GM12878 (cell line): ENCODE data around the gene ANO6. TPM values are rescaled to one million over a fixed set of nuclear protein-coding genes. Genes with fewer than 3 reads are reported as not detected.

Experiments used
- ATAC-seq: fragments of 200-7000 bp; cut with Tn5 transposase; 3 replicates; pipeline ENCODE4 v1.9.1; 2020; ENCODE audit warnings: mild to moderate bottlenecking, moderate library complexity
- BruUV-seq: library from RNA; stranded (reverse); fragments of 400-500 nt; replicated peaks from 2 replicates; lab custom pipeline; 2021; lab: Mats Ljungman, UMichigan
- CTCF ChIA-PET: fragments of 300-600 bp; sonication (Branson Sonifier 250); formaldehyde crosslinking; extraction: SDS; loops from one replicate; lab custom pipeline; 2021; ENCODE audit warnings: inconsistent platforms; lab: Yijun Ruan, JAX
- POLR2A ChIA-PET: fragments of 350-600 bp; formaldehyde crosslinking; extraction: SDS; loops from one replicate; lab custom pipeline; 2021; ENCODE audit warnings: inconsistent platforms; lab: Charles Lee
- RAD21 ChIA-PET: fragments of 300-600 bp; sonication (Branson Sonifier 250); formaldehyde crosslinking; loops from one replicate; lab custom pipeline; 2023; ENCODE audit warnings: antibody characterized with exemption; ENCODE audit not compliant: unreplicated experiment; lab: Charles Lee
- SMC1A ChIA-PET: fragments of 300-600 bp; sonication (Branson Sonifier 250); formaldehyde crosslinking; loops from one replicate; lab custom pipeline; 2023; ENCODE audit not compliant: unreplicated experiment, uncharacterized antibody; lab: Charles Lee
- DNase-seq: peaks from one replicate; pipeline ENCODE4 v3.0.0-alpha.2; 2011; ENCODE audit warnings: low read depth, low spot score
- FAIRE-seq: peaks from 3 replicates; lab custom pipeline; 2011; peaks lifted over from hg19 to GRCh38; lab: Jason Lieb, UNC
- H2AFZ ChIP-seq: 2 replicates; pipeline ENCODE4 v1.6.0; 2011; ENCODE audit warnings: low read depth, low read length, control low read depth; ENCODE audit not compliant: control insufficient read depth
- H3K27ac ChIP-seq: 2 replicates; pipeline ENCODE4 v1.5.1; 2011; ENCODE audit warnings: control low read depth; ENCODE audit not compliant: control insufficient read depth, insufficient read depth
- H3K27me3 ChIP-seq, 2 experiments: replicated peaks in 1 of 2; 2 replicates each; pipeline versions ENCODE4 v1.6.0 to v1.6.1; 2011; ENCODE audit warnings: low read length in 1 of 2; ENCODE audit not compliant: control insufficient read depth in 2 of 2, insufficient read depth in 2 of 2
- H3K36me3 ChIP-seq, 2 experiments: 2 replicates each; pipeline ENCODE4 v1.5.1; 2011; ENCODE audit warnings: low read length in 1 of 2; ENCODE audit not compliant: control insufficient read depth in 2 of 2, insufficient read depth in 2 of 2
- H3K4me1 ChIP-seq: 2 replicates; pipeline ENCODE4 v1.6.1; 2011; ENCODE audit warnings: mild to moderate bottlenecking, low read length, moderate library complexity, mixed read lengths; ENCODE audit not compliant: control insufficient read depth, insufficient read depth
- H3K4me2 ChIP-seq: 2 replicates; pipeline ENCODE4 v1.6.0; 2011; ENCODE audit warnings: control low read depth; ENCODE audit not compliant: control insufficient read depth, insufficient read depth
- H3K4me3 ChIP-seq: fragments of 200-600 bp; sonication (generic); 2 replicates; pipeline ENCODE4 v1.5.1; 2016
- H3K79me2 ChIP-seq: 2 replicates; pipeline ENCODE4 v1.6.0; 2011; ENCODE audit warnings: low read length; ENCODE audit not compliant: control insufficient read depth, insufficient read depth
- H3K9ac ChIP-seq: 2 replicates; pipeline ENCODE4 v1.8.0; 2011; ENCODE audit warnings: low read length, control low read depth, mixed read lengths; ENCODE audit not compliant: control insufficient read depth, insufficient read depth
- H3K9me3 ChIP-seq: replicated peaks from 3 replicates; pipeline ENCODE4 v1.5.1; 2011; ENCODE audit warnings: mild to moderate bottlenecking, low read length; ENCODE audit not compliant: control insufficient read depth, insufficient read depth
- H4K20me1 ChIP-seq: 2 replicates; pipeline ENCODE4 v1.6.0; 2011; ENCODE audit not compliant: control insufficient read depth, insufficient read depth
- FOXK2 ChIP-seq: fragments of 450-650 bp; IDR thresholded peaks from 2 replicates; pipeline ENCODE4 v1.6.1; 2017; ENCODE audit warnings: mild to moderate bottlenecking, moderate library complexity
- NFYA ChIP-seq: IDR thresholded peaks from 2 replicates; pipeline ENCODE4 v1.6.1; 2011; ENCODE audit warnings: low read depth, mild to moderate bottlenecking, low read length, improper control_type of control experiment, borderline replicate concordance
- NFYB ChIP-seq: IDR thresholded peaks from 2 replicates; pipeline ENCODE4 v1.6.1; 2011; ENCODE audit warnings: low read depth, mild to moderate bottlenecking, low read length, improper control_type of control experiment, moderate library complexity; ENCODE audit not compliant: insufficient read depth
- PML ChIP-seq: IDR thresholded peaks from 2 replicates; pipeline ENCODE4 v1.6.1; 2012; ENCODE audit warnings: low read length, inconsistent platforms
- POU2F2 ChIP-seq: IDR thresholded peaks from 3 replicates; pipeline ENCODE4 v1.6.1; 2011; ENCODE audit warnings: low read depth, mild to moderate bottlenecking, low read length, borderline replicate concordance
- SP1 ChIP-seq: IDR thresholded peaks from one replicate; pipeline ENCODE4 v1.6.1; 2011; ENCODE audit warnings: low read depth, low read length
- SUPT20H ChIP-seq: IDR thresholded peaks from 2 replicates; pipeline ENCODE4 v1.6.1; 2011; ENCODE audit warnings: low read depth, mild to moderate bottlenecking, low read length, moderate library complexity, borderline replicate concordance; ENCODE audit not compliant: control insufficient read depth
- WGBS: methylation state at CpG from one replicate; pipeline ENCODE4 v1.1.6; 2016; ENCODE audit warnings: low lambda C conversion rate; ENCODE audit not compliant: insufficient replicate concordance, insufficient coverage; ENCODE audit errors: missing lambda C conversion rate; 5-methylcytosine and 5-hydroxymethylcytosine counted together
- in situ Hi-C: fragments of 300-500 bp; cut with MboI; formaldehyde crosslinking; loops from 9 replicates; pipeline ENCODE4 v1.14.3; 2018; ENCODE audit warnings: mixed read lengths
- intact Hi-C: fragments of 100-400 bp; cut with micrococcal nuclease; formaldehyde crosslinking; loops from one replicate; pipeline ENCODE4 v1.14.2; 2022; ENCODE audit not compliant: unreplicated experiment
- polyA plus RNA-seq, 11 experiments: library from polyadenylated mRNA; depleted of rRNA in 4 of 11; unstranded in 6 of 11; stranded (reverse) in 5 of 11; fragments of >200 nt; fragmentation: Nextera tagmentation in 4 of 11; fragmentation: Illumina TruSeq in 1 of 11; extraction: Ambion mirVana in 4 of 11; extraction: Trizol in 1 of 11; gene quantifications; 1 replicate in 1 of 11; 2 replicates in 10 of 11; pipeline versions ENCODE4 v1.2.1 to v1.2.3, GENCODE V29; 2011 to 2016; ENCODE audit warnings: inconsistent platforms in 2 of 11, missing spikeins in 2 of 11, low read depth in 1 of 11
- total RNA-seq, 4 experiments: library from RNA; depleted of rRNA in 3 of 4; stranded (reverse); fragments of >200 nt in 3 of 4; fragmentation: Illumina TruSeq in 1 of 4; extraction: Trizol in 1 of 4; gene quantifications; 2 replicates each; pipeline versions ENCODE4 v1.2.1 to v1.2.3, GENCODE V29; 2013 to 2021
- TF ChIP-seq, protein P1 (sequence below): fragments of 450-650 bp; formaldehyde crosslinking; IDR thresholded peaks from 2 replicates; pipeline ENCODE4 v1.5.0; 2022; ENCODE audit warnings: mild to moderate bottlenecking, missing genetic modification characterization

The ANO6 gene
- total and polyA plus RNA-seq, 10 of the 15 experiments (the other 5 are each of a cell fraction or from before 2014, with no cell fraction given), result 4.6 to 30.3 (median 26.0) TPM

DNA sequence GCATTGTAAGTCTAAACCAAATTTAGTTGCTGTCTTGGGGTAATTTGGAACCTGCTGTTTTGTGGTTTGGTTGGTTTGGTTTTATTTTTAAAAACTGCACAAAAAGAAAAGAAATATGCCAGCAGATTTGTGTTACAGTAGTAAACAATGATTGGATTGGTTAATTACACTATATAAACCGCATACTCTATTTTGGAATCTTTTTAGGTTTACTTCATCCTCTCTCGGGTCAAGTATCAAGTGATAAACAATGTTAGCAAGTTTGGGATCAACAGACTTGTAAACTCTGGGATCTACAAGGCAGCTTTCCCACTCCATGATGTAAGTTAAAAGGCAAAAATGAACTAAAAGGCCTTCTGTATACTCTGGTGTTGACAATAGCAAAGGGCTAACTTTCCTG lies 132.4 kb downstream of the ANO6 start:
- H3K4me3 ChIP-seq, result no peak overlapping the region
- in situ Hi-C loops (no loop called here), intact Hi-C loops (no loop called here)
- RAD21 ChIA-PET, result interaction anchor here (0.9 kb wide), 1 partner anchor 178 kb away, joined by 4 read pairs; no protein-coding TSS in a partner anchor
- H3K27ac ChIP-seq, result no peak overlapping the region
- no peaks in the 10 kb centered on the region; the same call in 2 of the 3 replicates for H3K9me3 ChIP-seq
- no peak for FAIRE-seq
- no peak for DNase-seq
- CTCF ChIA-PET, result interaction anchor here (1.3 kb wide), 1 partner anchor 14 kb away, joined by 3 read pairs; no protein-coding TSS in a partner anchor
- ATAC-seq, result no peak
- no peaks in the 10 kb centered on the region for H3K27me3 ChIP-seq
- no peak overlapping the region for H3K9ac ChIP-seq
- TF ChIP-seq POU2F2, result no peak
- TF ChIP-seq NFYB, result no peak
- no peak for TF ChIP-seq NFYA
- TF ChIP-seq, protein P1, sequence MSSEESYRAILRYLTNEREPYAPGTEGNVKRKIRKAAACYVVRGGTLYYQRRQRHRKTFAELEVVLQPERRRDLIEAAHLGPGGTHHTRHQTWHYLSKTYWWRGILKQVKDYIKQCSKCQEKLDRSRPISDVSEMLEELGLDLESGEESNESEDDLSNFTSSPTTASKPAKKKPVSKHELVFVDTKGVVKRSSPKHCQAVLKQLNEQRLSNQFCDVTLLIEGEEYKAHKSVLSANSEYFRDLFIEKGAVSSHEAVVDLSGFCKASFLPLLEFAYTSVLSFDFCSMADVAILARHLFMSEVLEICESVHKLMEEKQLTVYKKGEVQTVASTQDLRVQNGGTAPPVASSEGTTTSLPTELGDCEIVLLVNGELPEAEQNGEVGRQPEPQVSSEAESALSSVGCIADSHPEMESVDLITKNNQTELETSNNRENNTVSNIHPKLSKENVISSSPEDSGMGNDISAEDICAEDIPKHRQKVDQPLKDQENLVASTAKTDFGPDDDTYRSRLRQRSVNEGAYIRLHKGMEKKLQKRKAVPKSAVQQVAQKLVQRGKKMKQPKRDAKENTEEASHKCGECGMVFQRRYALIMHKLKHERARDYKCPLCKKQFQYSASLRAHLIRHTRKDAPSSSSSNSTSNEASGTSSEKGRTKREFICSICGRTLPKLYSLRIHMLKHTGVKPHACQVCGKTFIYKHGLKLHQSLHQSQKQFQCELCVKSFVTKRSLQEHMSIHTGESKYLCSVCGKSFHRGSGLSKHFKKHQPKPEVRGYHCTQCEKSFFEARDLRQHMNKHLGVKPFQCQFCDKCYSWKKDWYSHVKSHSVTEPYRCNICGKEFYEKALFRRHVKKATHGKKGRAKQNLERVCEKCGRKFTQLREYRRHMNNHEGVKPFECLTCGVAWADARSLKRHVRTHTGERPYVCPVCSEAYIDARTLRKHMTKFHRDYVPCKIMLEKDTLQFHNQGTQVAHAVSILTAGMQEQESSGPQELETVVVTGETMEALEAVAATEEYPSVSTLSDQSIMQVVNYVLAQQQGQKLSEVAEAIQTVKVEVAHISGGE (CRISPR knock-in tag), result no peak
- TF ChIP-seq FOXK2, result no peak
- no peak for TF ChIP-seq PML
- TF ChIP-seq SP1, result no peak
- TF ChIP-seq SUPT20H, result no peak
- no peaks in the 10 kb centered on the region for H3K4me1 ChIP-seq
- no peaks in the 10 kb centered on the region for H4K20me1 ChIP-seq
- H3K36me3 ChIP-seq, result peaks cover 3 to 14% of the 10 kb centered on the region in 2 experiments
- POLR2A ChIA-PET, result no interaction called here
- H2AFZ ChIP-seq, result no peak overlapping the region
- H3K79me2 ChIP-seq, result no peaks in the 10 kb centered on the region
- SMC1A ChIA-PET, result interaction anchor here (1.1 to 1.2 kb wide), 2 partner anchors 9 to 10 kb away, joined by 4 read pairs; no protein-coding TSS in a partner anchor
- WGBS, result 91% methylated on average over 2 of the region's 2 CpGs
- BruUV-seq, result no TSS peak
- no peak overlapping the region for H3K4me2 ChIP-seq
